PC-3 (cell line): ENCODE data around the gene SCGB1A1.

Source experiments
- CTCF ChIP-seq: fragments of 300-600 bp; sonication (generic); conservative IDR thresholded peaks from 2 replicates; pipeline ENCODE4 v1.5.1; 2017; ENCODE audit warnings: antibody characterized with exemption, low read depth, mild to moderate bottlenecking, low read length
- EZH2phosphoT487 ChIP-seq: fragments of 300-600 bp; sonication (generic); IDR thresholded peaks from 2 replicates; pipeline ENCODE4 v1.6.1; 2018; ENCODE audit warnings: mild to moderate bottlenecking, antibody characterized with exemption, low read length, borderline replicate concordance

GRCh38 chr11:62402960-62403730 is 15.7 kb upstream of the SCGB1A1 start:
- TF ChIP-seq CTCF (no peak), EZH2phosphoT487 (no peak)
